HepG2 (cell line): ENCODE results near the gene DPP7. TPM values are rescaled to one million over a fixed set of nuclear protein-coding genes. Genes with fewer than 3 reads are reported as not detected.

Source experiments
- AHR ChIP-seq: IDR thresholded peaks from 2 replicates; pipeline ENCODE4 v1.6.1; 2018; ENCODE audit warnings: missing genetic modification reagents, missing compliant biosample characterization
- DPF2 ChIP-seq: sonication (generic); formaldehyde crosslinking; IDR thresholded peaks from 2 replicates; pipeline ENCODE4 v1.4.0; 2020; ENCODE audit warnings: mild to moderate bottlenecking, low read depth, missing genetic modification reagents, borderline replicate concordance
- FOSL2 ChIP-seq: sonication (generic); formaldehyde crosslinking; IDR thresholded peaks from 2 replicates; pipeline ENCODE4 v1.4.0; 2020; ENCODE audit warnings: missing genetic modification reagents
- FOXA1 ChIP-seq, 2 experiments: fragments of 450-650 bp in 1 of 2; sonication (generic) in 1 of 2; formaldehyde crosslinking in 1 of 2; IDR thresholded peaks; 2 replicates each; pipeline versions ENCODE4 v1.4.0 to v1.6.1; 2016 to 2020; ENCODE audit warnings: missing genetic modification reagents in 1 of 2
- GATA4 ChIP-seq: sonication (generic); IDR thresholded peaks from 2 replicates; pipeline ENCODE4 v1.6.1; 2016; ENCODE audit warnings: antibody characterized with exemption, low read depth, borderline replicate concordance
- HDAC2 ChIP-seq: sonication (generic); formaldehyde crosslinking; IDR thresholded peaks from 2 replicates; pipeline ENCODE4 v1.4.0; 2020; ENCODE audit warnings: missing genetic modification reagents
- HMG20B ChIP-seq: conservative IDR thresholded peaks from 2 replicates; pipeline ENCODE4 v1.6.1; 2016; ENCODE audit warnings: missing genetic modification reagents, missing compliant biosample characterization
- IKZF1 ChIP-seq: fragments of 450-650 bp; IDR thresholded peaks from 2 replicates; pipeline ENCODE4 v1.7.1; 2016
- NFATC3 ChIP-seq: sonication (generic); formaldehyde crosslinking; IDR thresholded peaks from 2 replicates; pipeline ENCODE4 v1.5.1; 2020; ENCODE audit warnings: mild to moderate bottlenecking, missing genetic modification reagents
- PCBP1 ChIP-seq: fragments of 200-400 bp; formaldehyde crosslinking; IDR thresholded peaks from 2 replicates; pipeline ENCODE4 v1.6.1; 2017; ENCODE audit warnings: mild to moderate bottlenecking, low read depth, low read length, borderline replicate concordance
- PHB2 ChIP-seq: fragments of 450-650 bp; IDR thresholded peaks from 2 replicates; pipeline ENCODE4 v1.6.1; 2018; ENCODE audit not compliant: partially characterized antibody
- PHF5A ChIP-seq: IDR thresholded peaks from one replicate; pipeline ENCODE4 v1.6.1; 2018; ENCODE audit warnings: low read depth, missing genetic modification reagents; ENCODE audit not compliant: unreplicated experiment
- POLR2AphosphoS5 ChIP-seq: IDR thresholded peaks from 2 replicates; pipeline ENCODE4 v1.6.1; 2012; ENCODE audit warnings: low read depth, low read length
- RFX3 ChIP-seq: IDR thresholded peaks from 2 replicates; pipeline ENCODE4 v1.6.1; 2016; ENCODE audit warnings: missing biosample characterization, missing genetic modification reagents
- SMARCE1 ChIP-seq: fragments of 450-650 bp; IDR thresholded peaks from 2 replicates; pipeline ENCODE4 v1.6.1; 2017; ENCODE audit warnings: borderline replicate concordance
- ZHX1 ChIP-seq: sonication (generic); formaldehyde crosslinking; IDR thresholded peaks from 2 replicates; pipeline ENCODE4 v1.8.1; 2022; ENCODE audit warnings: low read depth, mild to moderate bottlenecking, missing genetic modification reagents
- ZNF138 ChIP-seq: sonication (generic); formaldehyde crosslinking; IDR thresholded peaks from 2 replicates; pipeline ENCODE4 v1.5.0; 2020; ENCODE audit warnings: mild to moderate bottlenecking, low read depth, missing genetic modification reagents
- ZNF225 ChIP-seq: sonication (generic); formaldehyde crosslinking; IDR thresholded peaks from 2 replicates; pipeline ENCODE4 v1.4.0; 2020; ENCODE audit warnings: mild to moderate bottlenecking, missing genetic modification reagents
- ZNF431 ChIP-seq: sonication (generic); formaldehyde crosslinking; IDR thresholded peaks from 2 replicates; pipeline ENCODE4 v1.9.0; 2022; ENCODE audit warnings: missing genetic modification reagents, low read depth, mild to moderate bottlenecking, borderline replicate concordance
- ZNF530 ChIP-seq: sonication (generic); formaldehyde crosslinking; IDR thresholded peaks from 2 replicates; pipeline ENCODE4 v1.5.0; 2020; ENCODE audit warnings: low read depth, mild to moderate bottlenecking, missing genetic modification reagents
- ZNF546 ChIP-seq: sonication (generic); formaldehyde crosslinking; conservative IDR thresholded peaks from 2 replicates; pipeline ENCODE4 v1.8.1; 2023; ENCODE audit warnings: mild to moderate bottlenecking, missing genetic modification reagents
- ZNF576 ChIP-seq: sonication (generic); formaldehyde crosslinking; IDR thresholded peaks from 2 replicates; pipeline ENCODE4 v1.4.0; 2020; ENCODE audit warnings: mild to moderate bottlenecking, missing genetic modification reagents
- ZNF660 ChIP-seq: sonication (generic); formaldehyde crosslinking; IDR thresholded peaks from 2 replicates; pipeline ENCODE4 v1.5.1; 2020; ENCODE audit warnings: mild to moderate bottlenecking, low read depth, missing genetic modification reagents, borderline replicate concordance
- ZNF878 ChIP-seq: sonication (generic); formaldehyde crosslinking; IDR thresholded peaks from 2 replicates; pipeline ENCODE4 v1.8.1; 2023; ENCODE audit warnings: mild to moderate bottlenecking, missing genetic modification reagents, moderate library complexity
- ZSCAN29 ChIP-seq: sonication (generic); formaldehyde crosslinking; conservative IDR thresholded peaks from 2 replicates; pipeline ENCODE4 v1.4.0; 2020; ENCODE audit warnings: mild to moderate bottlenecking, missing genetic modification reagents
- polyA plus RNA-seq, 8 experiments: library from polyadenylated mRNA; depleted of rRNA in 3 of 8; stranded (reverse) in 7 of 8; unstranded in 1 of 8; fragments of >200 nt; fragmentation: Illumina TruSeq in 4 of 8; extraction: Trizol in 4 of 8; gene quantifications; 2 replicates each; pipeline versions ENCODE4 v1.2.1 to v1.2.3, GENCODE V29; 2011 to 2016; ENCODE audit warnings: low read depth in 4 of 8, missing spikeins in 1 of 8, mixed read lengths in 1 of 8; ENCODE audit not compliant: insufficient read depth in 1 of 8
- total RNA-seq, 5 experiments: library from RNA; depleted of rRNA; stranded (reverse); fragments of >200 nt; fragmentation: Illumina TruSeq; extraction: Trizol; gene quantifications; 2 replicates each; pipeline ENCODE4 v1.2.3, GENCODE V29; 2016; ENCODE audit warnings: low read depth in 1 of 5
- TF ChIP-seq, protein P1 (sequence below): sonication (generic); formaldehyde crosslinking; IDR thresholded peaks from 2 replicates; pipeline ENCODE4 v1.5.0; 2020; ENCODE audit warnings: mild to moderate bottlenecking, missing genetic modification reagents

Gene DPP7
- total and polyA plus RNA-seq, 2 of the 13 experiments (the other 11 are each of a cell fraction or from before 2014, with no cell fraction given): 1.2 to 4.5 TPM

- TF ChIP-seq, protein P1, sequence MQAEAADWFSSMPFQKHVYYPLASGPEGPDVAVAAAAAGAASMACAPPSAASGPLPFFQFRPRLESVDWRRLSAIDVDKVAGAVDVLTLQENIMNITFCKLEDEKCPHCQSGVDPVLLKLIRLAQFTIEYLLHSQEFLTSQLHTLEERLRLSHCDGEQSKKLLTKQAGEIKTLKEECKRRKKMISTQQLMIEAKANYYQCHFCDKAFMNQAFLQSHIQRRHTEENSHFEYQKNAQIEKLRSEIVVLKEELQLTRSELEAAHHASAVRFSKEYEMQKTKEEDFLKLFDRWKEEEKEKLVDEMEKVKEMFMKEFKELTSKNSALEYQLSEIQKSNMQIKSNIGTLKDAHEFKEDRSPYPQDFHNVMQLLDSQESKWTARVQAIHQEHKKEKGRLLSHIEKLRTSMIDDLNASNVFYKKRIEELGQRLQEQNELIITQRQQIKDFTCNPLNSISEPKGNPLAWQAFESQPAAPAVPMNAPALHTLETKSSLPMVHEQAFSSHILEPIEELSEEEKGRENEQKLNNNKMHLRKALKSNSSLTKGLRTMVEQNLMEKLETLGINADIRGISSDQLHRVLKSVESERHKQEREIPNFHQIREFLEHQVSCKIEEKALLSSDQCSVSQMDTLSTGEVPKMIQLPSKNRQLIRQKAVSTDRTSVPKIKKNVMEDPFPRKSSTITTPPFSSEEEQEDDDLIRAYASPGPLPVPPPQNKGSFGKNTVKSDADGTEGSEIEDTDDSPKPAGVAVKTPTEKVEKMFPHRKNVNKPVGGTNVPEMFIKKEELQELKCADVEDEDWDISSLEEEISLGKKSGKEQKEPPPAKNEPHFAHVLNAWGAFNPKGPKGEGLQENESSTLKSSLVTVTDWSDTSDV: 0 out of 2 replicates have a peak, but pooled peaks have one; percentile 82
- TF ChIP-seq AHR (CRISPR knock-in tag) (no peak; the same call in 1 of the 2 replicates), ZNF138 (CRISPR knock-in tag) (no peak; the same call in 1 of the 2 replicates), ZSCAN29 (CRISPR knock-in tag) (no peak), ZHX1 (CRISPR knock-in tag) (0 out of 2 replicates have a peak, but pooled peaks have one; percentile 13), ZNF878 (no peak), FOXA1 (IDR thresholded peaks at IDR 0.05) (no peak), FOXA1 (CRISPR knock-in tag; IDR thresholded peaks at IDR 0.05) (no peak), ZNF576 (CRISPR knock-in tag) (no peak), POLR2AphosphoS5 (no peak), ZNF431 (peak; percentile 32; the same call in 1 of the 2 replicates), DPF2 (CRISPR knock-in tag) (no peak), RFX3 (no peak), PHF5A (no peak), FOSL2 (CRISPR knock-in tag) (no peak), HMG20B (CRISPR knock-in tag) (no peak), GATA4 (no peak), IKZF1 (no peak), ZNF546 (CRISPR knock-in tag) (no peak), ZNF225 (CRISPR knock-in tag) (peak; percentile 82; the same call in 1 of the 2 replicates), PCBP1 (0 out of 2 replicates have a peak, but pooled peaks have one; percentile 40), ZNF660 (no peak), NFATC3 (CRISPR knock-in tag) (no peak), PHB2 (no peak), HDAC2 (no peak; the same call in 1 of the 2 replicates), ZNF530 (no peak), SMARCE1 (no peak)
These were observed 28.5 kb downstream of the DPP7 start (continued) for GRCh38 chr9:137085920-137086530.
